Uterus (tissue), 4 donors: ENCODE results near the gene KRTAP13-2. TPM values are rescaled to one million over a fixed set of nuclear protein-coding genes. Genes with fewer than 3 reads are reported as not detected.

ENCODE experiments used
- DNase-seq, 2 donors: peaks; one replicate each; pipeline ENCODE4 v3.0.0-alpha.2; 2019 to 2020
- H3K27ac ChIP-seq, 2 donors: fragments of 200-600 bp; sonication (generic); 1 replicate in 1 of 2; 2 replicates in 1 of 2; pipeline ENCODE4 v1.5.1; 2016 to 2018
- H3K27me3 ChIP-seq, 2 donors: fragments of 200-600 bp; sonication (generic); one replicate each; pipeline ENCODE4 v1.5.1; 2018 to 2019; ENCODE audit warnings: control low read depth in 1 of 2
- H3K36me3 ChIP-seq, 2 donors: fragments of 200-600 bp; sonication (generic); one replicate each; pipeline ENCODE4 v1.5.1; 2019; ENCODE audit warnings: control low read depth in 1 of 2
- H3K4me1 ChIP-seq, 2 donors: fragments of 200-600 bp; sonication (generic); one replicate each; pipeline ENCODE4 v1.5.1; 2018 to 2019; ENCODE audit warnings: control low read depth in 1 of 2
- H3K4me3 ChIP-seq, 2 donors: fragments of 200-600 bp; sonication (generic); 1 replicate in 1 of 2; 2 replicates in 1 of 2; pipeline ENCODE4 v1.5.1; 2018 to 2019; ENCODE audit warnings: mild to moderate bottlenecking in 1 of 2
- H3K9me3 ChIP-seq, 2 donors: fragments of 200-600 bp; sonication (generic); one replicate each; pipeline ENCODE4 v1.5.1; 2019; ENCODE audit warnings: control low read depth in 1 of 2
- POLR2A ChIP-seq, 2 donors: fragments of 450-650 bp; IDR thresholded peaks; one replicate each; pipeline ENCODE4 v1.6.1; 2016; ENCODE audit warnings: antibody characterized with exemption in 2 of 2, mild to moderate bottlenecking in 1 of 2, moderate library complexity in 1 of 2
- intact Hi-C: fragments of 100-400 bp; cut with DNase I; formaldehyde crosslinking; loops from one replicate; pipeline ENCODE4 v1.15.1; 2023; ENCODE audit warnings: low total_unique reads
- total RNA-seq, 4 donors: library from RNA; depleted of rRNA in 3 of 4; stranded (reverse); fragments of >200 nt in 3 of 4; gene quantifications; one replicate each; pipeline versions ENCODE4 v1.1.0 to v1.2.4, GENCODE V29; 2014 to 2023
- TF ChIP-seq, protein P1 (sequence below), 4 experiments: fragments of 200-600 bp in 2 of 4; fragments of 450-650 bp in 2 of 4; sonication (generic) in 2 of 4; IDR thresholded peaks; one replicate each; pipeline ENCODE4 v1.5.1; 2016 to 2019; ENCODE audit warnings: antibody characterized with exemption in 4 of 4, mild to moderate bottlenecking in 2 of 4, moderate library complexity in 1 of 4
- donor health status: DM: yes; HTN: yes; CAD: no.

Gene KRTAP13-2, protein sequence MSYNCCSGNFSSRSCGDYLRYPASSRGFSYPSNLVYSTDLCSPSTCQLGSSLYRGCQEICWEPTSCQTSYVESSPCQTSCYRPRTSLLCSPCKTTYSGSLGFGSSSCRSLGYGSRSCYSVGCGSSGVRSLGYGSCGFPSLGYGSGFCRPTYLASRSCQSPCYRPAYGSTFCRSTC
- total RNA-seq = not detected

DNA sequence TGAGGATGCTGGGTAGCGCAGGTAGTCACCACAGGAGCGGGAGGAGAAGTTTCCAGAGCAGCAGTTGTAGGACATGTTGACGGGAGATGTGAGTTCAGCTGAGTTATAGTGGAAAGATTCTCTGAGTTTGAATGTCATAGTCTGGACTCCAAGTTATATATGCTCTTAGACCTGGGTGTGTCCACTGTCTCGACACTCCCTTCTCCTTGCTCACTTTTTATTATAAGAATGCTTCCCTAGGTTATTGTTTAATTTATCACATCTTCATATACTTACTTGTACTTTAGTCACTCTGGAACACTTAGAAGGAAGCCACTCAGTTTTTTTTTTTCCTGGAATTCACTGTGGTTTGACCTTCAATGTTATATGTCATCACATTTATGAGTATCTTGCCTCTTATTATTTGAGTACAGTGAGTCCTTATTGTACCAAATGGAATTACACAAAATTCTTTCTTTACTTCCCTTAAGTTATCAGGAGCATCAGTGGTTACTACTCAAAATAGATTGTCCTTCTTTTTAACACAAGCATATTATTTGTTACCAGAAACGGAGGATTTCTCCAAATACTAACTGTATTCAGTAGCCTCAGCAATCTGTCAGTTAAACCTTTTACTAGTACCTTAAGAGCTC, at the start of gene KRTAP13-2:
KRTAP13-2 (minus strand) TSS at position 133 of the 632 bp plus-strand sequence; CDS start at position 75, 58 bp downstream.
- Histone ChIP-seq H3K9me3 (no peaks in the 10 kb centered on the region), H3K27me3 (no peaks in the 10 kb centered on the region), H3K36me3 (no peaks in the 10 kb centered on the region), H3K4me1 (no peaks in the 10 kb centered on the region), H3K4me3 (no peak within 1 kb of the TSS), H3K27ac (no peak within 1 kb of the TSS)
- intact Hi-C loops = no loop called here
- TF ChIP-seq, protein P1, sequence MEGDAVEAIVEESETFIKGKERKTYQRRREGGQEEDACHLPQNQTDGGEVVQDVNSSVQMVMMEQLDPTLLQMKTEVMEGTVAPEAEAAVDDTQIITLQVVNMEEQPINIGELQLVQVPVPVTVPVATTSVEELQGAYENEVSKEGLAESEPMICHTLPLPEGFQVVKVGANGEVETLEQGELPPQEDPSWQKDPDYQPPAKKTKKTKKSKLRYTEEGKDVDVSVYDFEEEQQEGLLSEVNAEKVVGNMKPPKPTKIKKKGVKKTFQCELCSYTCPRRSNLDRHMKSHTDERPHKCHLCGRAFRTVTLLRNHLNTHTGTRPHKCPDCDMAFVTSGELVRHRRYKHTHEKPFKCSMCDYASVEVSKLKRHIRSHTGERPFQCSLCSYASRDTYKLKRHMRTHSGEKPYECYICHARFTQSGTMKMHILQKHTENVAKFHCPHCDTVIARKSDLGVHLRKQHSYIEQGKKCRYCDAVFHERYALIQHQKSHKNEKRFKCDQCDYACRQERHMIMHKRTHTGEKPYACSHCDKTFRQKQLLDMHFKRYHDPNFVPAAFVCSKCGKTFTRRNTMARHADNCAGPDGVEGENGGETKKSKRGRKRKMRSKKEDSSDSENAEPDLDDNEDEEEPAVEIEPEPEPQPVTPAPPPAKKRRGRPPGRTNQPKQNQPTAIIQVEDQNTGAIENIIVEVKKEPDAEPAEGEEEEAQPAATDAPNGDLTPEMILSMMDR (IDR thresholded peaks at IDR 0.05) = no peak
- TF ChIP-seq POLR2A (IDR thresholded peaks at IDR 0.05) = no peak
- no peak for DNase-seq

DNA sequence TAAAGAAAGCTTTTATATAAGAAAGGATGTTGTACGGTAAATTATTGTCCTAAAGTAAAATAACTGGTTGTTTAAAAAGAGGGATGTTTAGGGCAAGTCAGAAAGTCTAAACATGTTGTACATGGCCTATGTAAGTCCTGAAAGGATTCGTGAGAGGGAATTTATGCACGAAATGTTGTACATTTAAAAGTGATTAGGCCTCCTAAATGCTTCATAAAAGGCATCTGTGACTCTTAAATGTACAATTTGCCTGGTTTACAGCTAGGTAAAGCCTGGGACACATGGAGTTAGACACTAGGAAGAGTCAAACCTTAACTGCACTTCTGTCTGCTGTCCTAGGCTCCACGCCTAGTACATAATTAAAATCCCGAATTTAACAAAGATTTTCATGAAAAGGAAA, 43.9 kb upstream of the KRTAP13-2 start:
- Histone ChIP-seq H3K36me3 (no peaks in the 10 kb centered on the region), H3K4me1 (no peaks in the 10 kb centered on the region), H3K9me3 (no peaks in the 10 kb centered on the region), H3K27me3 (no peaks in the 10 kb centered on the region), H3K4me3 (no peak overlapping the region), H3K27ac (no peak overlapping the region)
- DNase-seq = no peak
- no peak for TF ChIP-seq POLR2A (IDR thresholded peaks at IDR 0.05)
- TF ChIP-seq, protein P1 (IDR thresholded peaks at IDR 0.05) = no peak
- intact Hi-C loops = no loop called here

DNA sequence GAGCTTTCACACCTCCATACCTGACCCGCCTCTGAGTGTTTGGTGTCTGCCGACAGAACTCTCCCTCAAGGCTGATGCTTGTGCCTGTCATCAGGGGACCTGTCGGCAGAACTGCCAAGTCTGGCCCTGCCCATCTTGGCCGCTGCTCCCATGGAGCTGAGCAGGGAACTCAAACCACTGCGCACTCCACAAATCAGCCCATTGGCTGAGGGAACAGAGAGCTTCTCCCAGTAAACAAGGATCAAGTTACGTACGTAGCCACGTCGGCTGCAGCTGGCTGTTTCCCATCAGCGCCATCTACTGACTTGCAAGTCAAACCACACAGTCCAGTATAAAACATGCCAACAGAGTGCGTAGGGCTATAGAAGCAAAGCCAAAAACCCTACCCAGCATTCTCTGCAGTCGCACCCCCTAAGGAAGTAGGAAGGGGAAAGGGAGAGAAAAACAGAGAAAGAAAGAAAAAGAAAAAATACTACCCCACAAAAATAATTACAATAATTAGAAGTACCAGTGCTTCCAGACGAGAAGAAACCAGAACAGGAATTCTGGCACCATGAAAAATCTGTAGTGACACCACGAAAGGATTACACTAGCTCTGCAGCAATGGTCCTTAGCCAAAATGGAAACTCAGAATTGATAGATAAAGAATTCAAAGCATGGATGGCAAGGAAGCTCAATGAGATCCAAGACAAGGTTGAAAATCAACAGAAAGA, 36.9 kb upstream of the KRTAP13-2 start:
- Histone ChIP-seq H3K4me1 (no peaks in the 10 kb centered on the region), H3K4me3 (no peak overlapping the region), H3K36me3 (no peaks in the 10 kb centered on the region), H3K27me3 (no peaks in the 10 kb centered on the region), H3K27ac (no peak overlapping the region), H3K9me3 (no peaks in the 10 kb centered on the region)
- DNase-seq = no peak
- TF ChIP-seq POLR2A (IDR thresholded peaks at IDR 0.05) = no peak
- TF ChIP-seq, protein P1 (IDR thresholded peaks at IDR 0.05) = no peak
- intact Hi-C loops = no loop called here

DNA sequence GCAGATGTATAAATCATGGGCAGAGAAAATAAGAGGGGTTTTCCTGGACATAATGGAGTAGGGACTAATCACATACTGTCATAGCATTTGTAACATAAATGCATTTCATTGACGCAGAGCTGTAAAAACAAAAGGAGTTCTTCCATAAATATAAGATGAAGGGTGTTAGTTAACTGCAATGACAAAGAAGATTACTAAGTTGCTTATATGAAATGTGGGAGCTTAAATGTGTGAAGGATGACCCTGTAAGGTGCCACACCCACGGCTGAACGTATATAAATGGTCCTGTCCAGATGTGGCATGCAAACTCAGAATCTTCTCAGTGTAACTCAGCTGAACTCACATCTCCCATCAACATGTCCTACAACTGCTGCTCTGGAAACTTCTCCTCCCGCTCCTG, 23.7 kb upstream of the KRTAP13-2 start, which contains the start of gene KRTAP13-1:
KRTAP13-1 (plus strand) TSS at position 301 of the 400 bp plus-strand sequence; CDS start at position 357, 56 bp downstream.
- no peak for DNase-seq
- Histone ChIP-seq H3K27ac (no peak within 1 kb of the TSS), H3K36me3 (no peaks in the 10 kb centered on the region), H3K4me1 (no peaks in the 10 kb centered on the region), H3K9me3 (no peaks in the 10 kb centered on the region), H3K27me3 (no peaks in the 10 kb centered on the region), H3K4me3 (no peak within 1 kb of the TSS)
- intact Hi-C loops = no loop called here
- no peak for TF ChIP-seq POLR2A (IDR thresholded peaks at IDR 0.05)
- TF ChIP-seq, protein P1 (IDR thresholded peaks at IDR 0.05) = no peak

DNA sequence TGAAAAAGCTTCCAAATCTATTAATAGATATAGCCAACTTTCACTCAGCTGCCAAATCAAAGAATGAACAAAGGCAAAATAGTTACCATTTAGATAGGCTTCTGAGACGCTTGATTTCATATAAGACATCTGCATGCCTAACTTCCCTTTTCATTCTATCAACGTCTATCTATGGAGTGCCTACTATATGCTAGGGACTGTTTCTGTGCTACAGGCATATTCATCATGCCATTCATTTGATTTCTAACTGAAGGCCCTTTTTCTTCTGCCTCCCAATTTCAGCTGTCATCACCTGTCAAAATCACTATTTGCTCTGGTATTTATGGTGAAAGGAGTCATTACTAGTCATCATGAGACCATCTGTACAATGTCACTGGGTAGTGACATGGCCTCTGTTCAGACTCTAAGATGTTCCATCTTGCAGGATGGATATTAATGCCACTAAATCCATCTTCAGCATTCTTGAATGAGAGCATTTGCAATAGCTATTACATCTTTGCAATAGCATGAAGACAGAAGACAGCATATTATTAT, 19.5 kb upstream of the KRTAP13-2 start:
- no peak overlapping the region for H3K4me3 ChIP-seq

More for the DNA sequence above, 19.5 kb upstream of the KRTAP13-2 start:
- Histone ChIP-seq H3K27ac (no peak overlapping the region), H3K27me3 (no peaks in the 10 kb centered on the region), H3K4me1 (no peaks in the 10 kb centered on the region), H3K9me3 (no peaks in the 10 kb centered on the region), H3K36me3 (no peaks in the 10 kb centered on the region)
- TF ChIP-seq, protein P1 (IDR thresholded peaks at IDR 0.05) = no peak
- TF ChIP-seq POLR2A (IDR thresholded peaks at IDR 0.05) = no peak
- DNase-seq = no peak
- intact Hi-C loops = no loop called here
